Heart left ventricle (tissue), 13 donors: Measurements from ENCODE around the gene PCDH15.

Experiments used
- POLR2A ChIP-seq, 2 donors: fragments of 450-650 bp; IDR thresholded peaks; one replicate each; pipeline ENCODE4 v1.6.1; 2017; ENCODE audit warnings: antibody characterized with exemption in 2 of 2, mild to moderate bottlenecking in 2 of 2, moderate library complexity in 2 of 2
- TF ChIP-seq, protein P1 (sequence below), 12 donors: fragments of 200-600 bp; sonication (generic) in 4 of 12; IDR thresholded peaks; one replicate each; pipeline versions ENCODE4 v1.5.0 to v1.8.0; 2018 to 2022; ENCODE audit warnings: antibody characterized with exemption in 12 of 12, mild to moderate bottlenecking in 5 of 12
- donor health status: ischemic (EF 13 %, LVEDD 7.1; RV severe dilation, severe dysfunction).
- donor health status: DM: no; HTN: yes; CAD: no.
- donor health status: DM: no; HTN: no; CAD: no.
- donor health status: ischemic (EF 25% LVEDD 6.9; RV normal size, moderate dysfunction).
- donor health status: ischemic (EF 25% LVEDD 5.7; RV mildly dilated, moderate dysfunction).
- donor health status: ischemic (EF 35%, LVEDD 5.7; RV mildly dilated, moderate dysfunction).
- donor health status: nonischemic (EF 11% LVEDD 7.7; RV severe dilation, severe dysfunction).
- donor health status: DM: yes; HTN: yes; CAD: no.
- donor health status: PGD.
- donor health status: ischemic (EF 29% LVEDD 5.4; RV normal size, mild dysfunction).
- donor health status: nonischemic (EF 23%, LVEDD 6.1; RV moderate dilation, normal function).

DNA sequence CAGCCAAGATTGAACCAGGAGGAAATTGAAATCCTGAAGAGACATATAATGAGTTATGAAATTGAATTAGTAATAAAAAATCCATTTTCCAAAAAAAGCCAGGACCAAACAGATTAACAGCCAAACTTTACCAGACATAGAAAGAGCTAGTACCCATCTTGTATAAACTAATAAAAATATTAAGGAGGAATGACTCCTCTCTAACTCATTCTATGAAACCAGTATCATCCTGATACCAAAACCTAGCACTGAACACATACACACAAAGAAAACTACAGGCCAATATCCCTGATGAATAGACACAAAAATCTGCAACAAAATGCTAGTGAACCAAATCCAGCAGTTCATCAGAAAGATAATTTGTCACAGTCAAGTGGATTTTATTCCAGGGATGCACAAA lies 140.6 kb downstream of the PCDH15 start:
- TF ChIP-seq, protein P1, sequence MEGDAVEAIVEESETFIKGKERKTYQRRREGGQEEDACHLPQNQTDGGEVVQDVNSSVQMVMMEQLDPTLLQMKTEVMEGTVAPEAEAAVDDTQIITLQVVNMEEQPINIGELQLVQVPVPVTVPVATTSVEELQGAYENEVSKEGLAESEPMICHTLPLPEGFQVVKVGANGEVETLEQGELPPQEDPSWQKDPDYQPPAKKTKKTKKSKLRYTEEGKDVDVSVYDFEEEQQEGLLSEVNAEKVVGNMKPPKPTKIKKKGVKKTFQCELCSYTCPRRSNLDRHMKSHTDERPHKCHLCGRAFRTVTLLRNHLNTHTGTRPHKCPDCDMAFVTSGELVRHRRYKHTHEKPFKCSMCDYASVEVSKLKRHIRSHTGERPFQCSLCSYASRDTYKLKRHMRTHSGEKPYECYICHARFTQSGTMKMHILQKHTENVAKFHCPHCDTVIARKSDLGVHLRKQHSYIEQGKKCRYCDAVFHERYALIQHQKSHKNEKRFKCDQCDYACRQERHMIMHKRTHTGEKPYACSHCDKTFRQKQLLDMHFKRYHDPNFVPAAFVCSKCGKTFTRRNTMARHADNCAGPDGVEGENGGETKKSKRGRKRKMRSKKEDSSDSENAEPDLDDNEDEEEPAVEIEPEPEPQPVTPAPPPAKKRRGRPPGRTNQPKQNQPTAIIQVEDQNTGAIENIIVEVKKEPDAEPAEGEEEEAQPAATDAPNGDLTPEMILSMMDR (IDR thresholded peaks at IDR 0.05): no peak
- TF ChIP-seq POLR2A (IDR thresholded peaks at IDR 0.05): no peak
